HT1080 (cell line): Measurements from ENCODE around the gene COL11A2. TPM values are rescaled to one million over a fixed set of nuclear protein-coding genes. Genes with fewer than 3 reads are reported as not detected.
"Not testable (repeated sequence)": the region's sequence is repeated elsewhere in the genome, so short reads cannot be mapped to it uniquely, and the experiment has no call there.

Experiments
- DNase-seq: peaks from one replicate; pipeline ENCODE4 v3.0.0-alpha.2; 2015; ENCODE audit warnings: low read depth
- total RNA-seq: library from RNA; depleted of rRNA; stranded (reverse); fragments of >200 nt; shearing (Covaris generic); gene quantifications from 2 replicates; pipeline ENCODE4 v1.2.3, GENCODE V29; 2014

The COL11A2 gene
- total RNA-seq, 1 experiment from 2014 or later: 0.71 TPM

GRCh38 chr6:33160096-33160495, 32.2 kb downstream of the COL11A2 start:
- DNase-seq: no peak

GRCh38 chr6:33156964-33157363, 35.3 kb downstream of the COL11A2 start:
- DNase-seq: no peak

GRCh38 chr6:33156561-33156960, 35.7 kb downstream of the COL11A2 start:
- DNase-seq: no peak

GRCh38 chr6:33154349-33154748, 37.9 kb downstream of the COL11A2 start:
- no peak for DNase-seq

- no peak for DNase-seq
These were observed 41.2 kb downstream of the COL11A2 start for GRCh38 chr6:33151050-33151449.

- DNase-seq: not testable (repeated sequence)
These were observed 41.7 kb downstream of the COL11A2 start for GRCh38 chr6:33150560-33150959.

- DNase-seq: no peak
These were observed 44.2 kb downstream of the COL11A2 start for GRCh38 chr6:33147807-33148666.

GRCh38 chr6:33144373-33144772, 47.9 kb downstream of the COL11A2 start:
- DNase-seq: no peak

GRCh38 chr6:33143113-33143770, 49.0 kb downstream of the COL11A2 start:
- no peak for DNase-seq

GRCh38 chr6:33142501-33143070, 49.7 kb downstream of the COL11A2 start:
- no peak for DNase-seq

GRCh38 chr6:33140556-33140955, 51.7 kb downstream of the COL11A2 start:
- no peak for DNase-seq

- no peak for DNase-seq
These were observed 52.6 kb downstream of the COL11A2 start for GRCh38 chr6:33139596-33140206.

GRCh38 chr6:33136310-33136900, 55.9 kb downstream of the COL11A2 start:
- no peak for DNase-seq

GRCh38 chr6:33132081-33132524, 60.2 kb downstream of the COL11A2 start:
- no peak for DNase-seq

GRCh38 chr6:33128318-33128717, 63.9 kb downstream of the COL11A2 start:
- no peak for DNase-seq

GRCh38 chr6:33126101-33126714, 66.1 kb downstream of the COL11A2 start:
- DNase-seq: peak; percentile 6

GRCh38 chr6:33124947-33125346, 67.3 kb downstream of the COL11A2 start:
- DNase-seq: no peak

GRCh38 chr6:33124525-33124901, 67.8 kb downstream of the COL11A2 start:
- no peak for DNase-seq

- peak; percentile 49 for DNase-seq
These were observed 68.3 kb downstream of the COL11A2 start for GRCh38 chr6:33123732-33124524.

GRCh38 chr6:33123181-33123580, 69.1 kb downstream of the COL11A2 start:
- no peak for DNase-seq
